ENCODE data around the gene OTOG.

DNA sequence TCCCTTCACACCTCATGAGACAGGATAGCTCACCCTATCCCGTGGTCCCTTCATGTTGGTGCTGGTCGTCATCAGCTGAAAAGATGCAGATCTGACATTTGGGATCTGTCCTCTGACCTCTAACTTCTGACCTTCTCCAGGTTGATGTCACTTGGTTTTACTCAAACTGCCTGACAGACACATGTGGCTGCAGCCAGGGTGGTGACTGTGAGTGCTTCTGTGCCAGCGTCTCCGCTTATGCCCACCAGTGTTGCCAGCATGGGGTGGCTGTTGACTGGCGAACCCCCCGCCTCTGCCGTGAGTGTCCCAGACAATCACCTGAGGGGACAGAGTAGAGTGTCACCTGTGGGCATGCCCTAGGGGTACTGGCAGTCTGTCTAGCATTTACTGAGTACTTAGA is 49.7 kb downstream of the OTOG start:
- no peak for TF ChIP-seq POLR2A (IDR thresholded peaks at IDR 0.05)
- TF ChIP-seq, protein P1, sequence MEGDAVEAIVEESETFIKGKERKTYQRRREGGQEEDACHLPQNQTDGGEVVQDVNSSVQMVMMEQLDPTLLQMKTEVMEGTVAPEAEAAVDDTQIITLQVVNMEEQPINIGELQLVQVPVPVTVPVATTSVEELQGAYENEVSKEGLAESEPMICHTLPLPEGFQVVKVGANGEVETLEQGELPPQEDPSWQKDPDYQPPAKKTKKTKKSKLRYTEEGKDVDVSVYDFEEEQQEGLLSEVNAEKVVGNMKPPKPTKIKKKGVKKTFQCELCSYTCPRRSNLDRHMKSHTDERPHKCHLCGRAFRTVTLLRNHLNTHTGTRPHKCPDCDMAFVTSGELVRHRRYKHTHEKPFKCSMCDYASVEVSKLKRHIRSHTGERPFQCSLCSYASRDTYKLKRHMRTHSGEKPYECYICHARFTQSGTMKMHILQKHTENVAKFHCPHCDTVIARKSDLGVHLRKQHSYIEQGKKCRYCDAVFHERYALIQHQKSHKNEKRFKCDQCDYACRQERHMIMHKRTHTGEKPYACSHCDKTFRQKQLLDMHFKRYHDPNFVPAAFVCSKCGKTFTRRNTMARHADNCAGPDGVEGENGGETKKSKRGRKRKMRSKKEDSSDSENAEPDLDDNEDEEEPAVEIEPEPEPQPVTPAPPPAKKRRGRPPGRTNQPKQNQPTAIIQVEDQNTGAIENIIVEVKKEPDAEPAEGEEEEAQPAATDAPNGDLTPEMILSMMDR (IDR thresholded peaks at IDR 0.05) = no peak
